GM23338 (cell line): Measurements from ENCODE around the gene TRIO.

Source experiments
- CREB1 ChIP-seq: fragments of 250-450 bp; sonication (Bioruptor Pico); IDR thresholded peaks from 2 replicates; pipeline ENCODE4 v1.5.0; 2020; ENCODE audit warnings: low read depth, mild to moderate bottlenecking, moderate library complexity
- EZH2 ChIP-seq: fragments of 200-600 bp; sonication (generic); IDR thresholded peaks from one replicate; pipeline ENCODE4 v1.8.0; 2017; ENCODE audit warnings: antibody characterized with exemption, mild to moderate bottlenecking, low read depth; ENCODE audit not compliant: unreplicated experiment
- EZH2phosphoT487 ChIP-seq: fragments of 200-600 bp; sonication (generic); IDR thresholded peaks from one replicate; pipeline ENCODE4 v1.8.1; 2018; ENCODE audit warnings: antibody characterized with exemption; ENCODE audit not compliant: unreplicated experiment
- JUNB ChIP-seq: IDR thresholded peaks from one replicate; pipeline ENCODE4 v1.6.1; 2016; ENCODE audit warnings: antibody characterized with exemption; ENCODE audit not compliant: unreplicated experiment
- NANOG ChIP-seq: IDR thresholded peaks from 2 replicates; pipeline ENCODE4 v1.6.1; 2016; ENCODE audit warnings: antibody characterized with exemption, borderline replicate concordance
- POLR2AphosphoS5 ChIP-seq: IDR thresholded peaks from 2 replicates; pipeline ENCODE4 v1.6.1; 2016; ENCODE audit warnings: antibody characterized with exemption, low read depth
- STAT1 ChIP-seq: IDR thresholded peaks from one replicate; pipeline ENCODE4 v1.6.1; 2016; ENCODE audit warnings: antibody characterized with exemption; ENCODE audit not compliant: unreplicated experiment
- ZNF114 ChIP-seq: fragments of 250-450 bp; sonication (Bioruptor Pico); IDR thresholded peaks from 2 replicates; pipeline ENCODE4 v1.5.0; 2020; ENCODE audit warnings: mild to moderate bottlenecking, moderate library complexity
- TF ChIP-seq, protein P1 (sequence below), 2 experiments: fragments of 200-600 bp in 1 of 2; sonication (generic) in 1 of 2; conservative IDR thresholded peaks; 2 replicates each; pipeline versions ENCODE4 v1.5.1 to v1.6.1; 2016 to 2017; ENCODE audit warnings: antibody characterized with exemption in 2 of 2, low read depth in 2 of 2, mild to moderate bottlenecking in 2 of 2, moderate library complexity in 1 of 2
- TF ChIP-seq, protein P2 (sequence below): IDR thresholded peaks from one replicate; pipeline ENCODE4 v1.6.1; 2018; ENCODE audit warnings: antibody characterized with exemption; ENCODE audit not compliant: unreplicated experiment

DNA sequence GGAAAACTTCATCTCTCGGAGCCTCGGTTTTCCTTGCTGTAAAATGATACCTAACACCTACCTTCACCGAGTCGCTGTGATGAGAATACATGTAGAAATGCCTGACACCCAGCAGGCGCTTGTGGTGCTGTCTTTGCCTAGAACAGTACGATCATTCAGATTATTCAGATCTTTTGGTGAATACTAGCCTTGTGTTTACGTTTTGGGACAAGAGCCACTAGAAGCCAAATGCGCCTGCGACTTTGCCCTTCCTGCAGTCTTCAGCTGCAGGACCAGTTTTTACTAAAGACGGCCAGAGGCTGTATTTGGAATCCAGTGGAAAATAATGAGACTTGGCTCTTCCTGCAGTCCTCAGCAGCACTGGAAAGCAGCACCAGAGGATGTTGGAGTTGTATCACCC is 189.6 kb downstream of the TRIO start:
- TF ChIP-seq, protein P1, sequence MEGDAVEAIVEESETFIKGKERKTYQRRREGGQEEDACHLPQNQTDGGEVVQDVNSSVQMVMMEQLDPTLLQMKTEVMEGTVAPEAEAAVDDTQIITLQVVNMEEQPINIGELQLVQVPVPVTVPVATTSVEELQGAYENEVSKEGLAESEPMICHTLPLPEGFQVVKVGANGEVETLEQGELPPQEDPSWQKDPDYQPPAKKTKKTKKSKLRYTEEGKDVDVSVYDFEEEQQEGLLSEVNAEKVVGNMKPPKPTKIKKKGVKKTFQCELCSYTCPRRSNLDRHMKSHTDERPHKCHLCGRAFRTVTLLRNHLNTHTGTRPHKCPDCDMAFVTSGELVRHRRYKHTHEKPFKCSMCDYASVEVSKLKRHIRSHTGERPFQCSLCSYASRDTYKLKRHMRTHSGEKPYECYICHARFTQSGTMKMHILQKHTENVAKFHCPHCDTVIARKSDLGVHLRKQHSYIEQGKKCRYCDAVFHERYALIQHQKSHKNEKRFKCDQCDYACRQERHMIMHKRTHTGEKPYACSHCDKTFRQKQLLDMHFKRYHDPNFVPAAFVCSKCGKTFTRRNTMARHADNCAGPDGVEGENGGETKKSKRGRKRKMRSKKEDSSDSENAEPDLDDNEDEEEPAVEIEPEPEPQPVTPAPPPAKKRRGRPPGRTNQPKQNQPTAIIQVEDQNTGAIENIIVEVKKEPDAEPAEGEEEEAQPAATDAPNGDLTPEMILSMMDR (conservative IDR thresholded peaks at IDR 0.05; ENCODE audit: low read depth in 2 of 2), result no peak
- TF ChIP-seq EZH2phosphoT487 (no peak), CREB1 (CRISPR knock-in tag) (no peak), POLR2AphosphoS5 (no peak), EZH2 (no peak), JUNB (no peak), STAT1 (no peak), ZNF114 (CRISPR knock-in tag) (no peak), NANOG (no peak)
- TF ChIP-seq, protein P2, sequence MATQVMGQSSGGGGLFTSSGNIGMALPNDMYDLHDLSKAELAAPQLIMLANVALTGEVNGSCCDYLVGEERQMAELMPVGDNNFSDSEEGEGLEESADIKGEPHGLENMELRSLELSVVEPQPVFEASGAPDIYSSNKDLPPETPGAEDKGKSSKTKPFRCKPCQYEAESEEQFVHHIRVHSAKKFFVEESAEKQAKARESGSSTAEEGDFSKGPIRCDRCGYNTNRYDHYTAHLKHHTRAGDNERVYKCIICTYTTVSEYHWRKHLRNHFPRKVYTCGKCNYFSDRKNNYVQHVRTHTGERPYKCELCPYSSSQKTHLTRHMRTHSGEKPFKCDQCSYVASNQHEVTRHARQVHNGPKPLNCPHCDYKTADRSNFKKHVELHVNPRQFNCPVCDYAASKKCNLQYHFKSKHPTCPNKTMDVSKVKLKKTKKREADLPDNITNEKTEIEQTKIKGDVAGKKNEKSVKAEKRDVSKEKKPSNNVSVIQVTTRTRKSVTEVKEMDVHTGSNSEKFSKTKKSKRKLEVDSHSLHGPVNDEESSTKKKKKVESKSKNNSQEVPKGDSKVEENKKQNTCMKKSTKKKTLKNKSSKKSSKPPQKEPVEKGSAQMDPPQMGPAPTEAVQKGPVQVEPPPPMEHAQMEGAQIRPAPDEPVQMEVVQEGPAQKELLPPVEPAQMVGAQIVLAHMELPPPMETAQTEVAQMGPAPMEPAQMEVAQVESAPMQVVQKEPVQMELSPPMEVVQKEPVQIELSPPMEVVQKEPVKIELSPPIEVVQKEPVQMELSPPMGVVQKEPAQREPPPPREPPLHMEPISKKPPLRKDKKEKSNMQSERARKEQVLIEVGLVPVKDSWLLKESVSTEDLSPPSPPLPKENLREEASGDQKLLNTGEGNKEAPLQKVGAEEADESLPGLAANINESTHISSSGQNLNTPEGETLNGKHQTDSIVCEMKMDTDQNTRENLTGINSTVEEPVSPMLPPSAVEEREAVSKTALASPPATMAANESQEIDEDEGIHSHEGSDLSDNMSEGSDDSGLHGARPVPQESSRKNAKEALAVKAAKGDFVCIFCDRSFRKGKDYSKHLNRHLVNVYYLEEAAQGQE, result no peak
